DMS114 treated with DMSO at 0.1 percent for 48 hours (cell line): ENCODE results near the gene ANKFY1.
A peak's percentile ranks its signal among the peaks of the same experiment; 100 is the strongest.
"Not testable (repeated sequence)": the region's sequence is repeated elsewhere in the genome, so short reads cannot be mapped to it uniquely, and the experiment has no call there.

Experiments
- DNase-seq: peaks from one replicate; lab custom pipeline; 2025; ENCODE audit not compliant: unreplicated experiment; lab: John Stamatoyannopoulos, UW

The ANKFY1 gene

GRCh38 chr17:4258867-4259266 is 4.9 kb downstream of the ANKFY1 start:
- DNase-seq, result no peak

- DNase-seq, result no peak
Observed at GRCh38 chr17:4256952-4257351, 6.8 kb downstream of the ANKFY1 start.

GRCh38 chr17:4255271-4255670 is 8.5 kb downstream of the ANKFY1 start:
- DNase-seq, result not testable (repeated sequence)

GRCh38 chr17:4250887-4251286 is 12.9 kb downstream of the ANKFY1 start:
- DNase-seq, result no peak

- peak; percentile 19 for DNase-seq
Observed at GRCh38 chr17:4249452-4250029, 14.2 kb downstream of the ANKFY1 start.

GRCh38 chr17:4248504-4249277 is 15.1 kb downstream of the ANKFY1 start:
- no peak for DNase-seq

GRCh38 chr17:4247971-4248388 is 15.8 kb downstream of the ANKFY1 start:
- DNase-seq, result no peak

GRCh38 chr17:4247361-4247970 is 16.3 kb downstream of the ANKFY1 start:
- DNase-seq, result no peak

GRCh38 chr17:4246674-4247073 is 17.1 kb downstream of the ANKFY1 start:
- no peak for DNase-seq

- DNase-seq, result no peak
Observed at GRCh38 chr17:4241535-4241934, 22.2 kb downstream of the ANKFY1 start.

GRCh38 chr17:4236456-4236855 is 27.3 kb downstream of the ANKFY1 start:
- DNase-seq, result no peak

GRCh38 chr17:4235372-4236279 is 28.2 kb downstream of the ANKFY1 start:
- no peak for DNase-seq

GRCh38 chr17:4234401-4234800 is 29.4 kb downstream of the ANKFY1 start:
- DNase-seq, result no peak

- no peak for DNase-seq
Observed at GRCh38 chr17:4233668-4234258, 30.0 kb downstream of the ANKFY1 start.

- DNase-seq, result no peak
Observed at GRCh38 chr17:4232168-4232813, 31.5 kb downstream of the ANKFY1 start.

GRCh38 chr17:4229627-4230541 is 33.9 kb downstream of the ANKFY1 start:
- DNase-seq, result no peak

GRCh38 chr17:4221899-4222659 is 41.7 kb downstream of the ANKFY1 start:
- DNase-seq, result no peak

GRCh38 chr17:4221163-4221562 is 42.6 kb downstream of the ANKFY1 start:
- no peak for DNase-seq

- DNase-seq, result no peak
Observed at GRCh38 chr17:4220655-4221054, 43.1 kb downstream of the ANKFY1 start.
